Panc1 (cell line): ENCODE measurements around the gene SEPTIN2.

Source experiments
- TF ChIP-seq, protein P1 (sequence below): fragments of 450-650 bp; IDR thresholded peaks from 2 replicates; pipeline ENCODE4 v1.5.1; 2017; ENCODE audit warnings: mild to moderate bottlenecking
- TF ChIP-seq, protein P2 (sequence below), 2 experiments: IDR thresholded peaks; 2 replicates each; pipeline ENCODE4 v1.6.1; 2011 to 2012; ENCODE audit warnings: low read depth in 2 of 2, control low read depth in 1 of 2, low read length in 1 of 2, mild to moderate bottlenecking in 1 of 2, moderate library complexity in 1 of 2; ENCODE audit not compliant: insufficient read depth in 1 of 2

DNA sequence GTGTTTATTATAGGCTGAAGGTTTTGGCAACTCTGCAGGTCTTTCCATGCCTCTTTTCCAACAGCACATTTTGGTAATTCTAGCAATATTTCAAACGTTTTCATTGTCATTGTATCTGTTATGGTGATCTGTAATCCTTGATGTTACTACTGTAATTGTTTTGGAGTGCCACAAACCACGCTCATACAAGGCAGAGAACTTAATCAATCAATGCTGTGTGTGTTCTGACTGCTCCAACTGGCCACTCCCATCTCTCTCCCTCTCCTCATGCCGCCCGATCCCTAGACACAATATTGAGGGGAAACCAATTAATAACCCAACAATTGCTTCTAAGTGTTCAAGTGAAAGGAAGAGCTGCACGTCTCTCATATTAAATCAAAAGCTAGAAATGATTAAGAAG is 33.2 kb upstream of the SEPTIN2 start:
- TF ChIP-seq, protein P1, sequence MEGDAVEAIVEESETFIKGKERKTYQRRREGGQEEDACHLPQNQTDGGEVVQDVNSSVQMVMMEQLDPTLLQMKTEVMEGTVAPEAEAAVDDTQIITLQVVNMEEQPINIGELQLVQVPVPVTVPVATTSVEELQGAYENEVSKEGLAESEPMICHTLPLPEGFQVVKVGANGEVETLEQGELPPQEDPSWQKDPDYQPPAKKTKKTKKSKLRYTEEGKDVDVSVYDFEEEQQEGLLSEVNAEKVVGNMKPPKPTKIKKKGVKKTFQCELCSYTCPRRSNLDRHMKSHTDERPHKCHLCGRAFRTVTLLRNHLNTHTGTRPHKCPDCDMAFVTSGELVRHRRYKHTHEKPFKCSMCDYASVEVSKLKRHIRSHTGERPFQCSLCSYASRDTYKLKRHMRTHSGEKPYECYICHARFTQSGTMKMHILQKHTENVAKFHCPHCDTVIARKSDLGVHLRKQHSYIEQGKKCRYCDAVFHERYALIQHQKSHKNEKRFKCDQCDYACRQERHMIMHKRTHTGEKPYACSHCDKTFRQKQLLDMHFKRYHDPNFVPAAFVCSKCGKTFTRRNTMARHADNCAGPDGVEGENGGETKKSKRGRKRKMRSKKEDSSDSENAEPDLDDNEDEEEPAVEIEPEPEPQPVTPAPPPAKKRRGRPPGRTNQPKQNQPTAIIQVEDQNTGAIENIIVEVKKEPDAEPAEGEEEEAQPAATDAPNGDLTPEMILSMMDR = no peak
- TF ChIP-seq, protein P2, sequence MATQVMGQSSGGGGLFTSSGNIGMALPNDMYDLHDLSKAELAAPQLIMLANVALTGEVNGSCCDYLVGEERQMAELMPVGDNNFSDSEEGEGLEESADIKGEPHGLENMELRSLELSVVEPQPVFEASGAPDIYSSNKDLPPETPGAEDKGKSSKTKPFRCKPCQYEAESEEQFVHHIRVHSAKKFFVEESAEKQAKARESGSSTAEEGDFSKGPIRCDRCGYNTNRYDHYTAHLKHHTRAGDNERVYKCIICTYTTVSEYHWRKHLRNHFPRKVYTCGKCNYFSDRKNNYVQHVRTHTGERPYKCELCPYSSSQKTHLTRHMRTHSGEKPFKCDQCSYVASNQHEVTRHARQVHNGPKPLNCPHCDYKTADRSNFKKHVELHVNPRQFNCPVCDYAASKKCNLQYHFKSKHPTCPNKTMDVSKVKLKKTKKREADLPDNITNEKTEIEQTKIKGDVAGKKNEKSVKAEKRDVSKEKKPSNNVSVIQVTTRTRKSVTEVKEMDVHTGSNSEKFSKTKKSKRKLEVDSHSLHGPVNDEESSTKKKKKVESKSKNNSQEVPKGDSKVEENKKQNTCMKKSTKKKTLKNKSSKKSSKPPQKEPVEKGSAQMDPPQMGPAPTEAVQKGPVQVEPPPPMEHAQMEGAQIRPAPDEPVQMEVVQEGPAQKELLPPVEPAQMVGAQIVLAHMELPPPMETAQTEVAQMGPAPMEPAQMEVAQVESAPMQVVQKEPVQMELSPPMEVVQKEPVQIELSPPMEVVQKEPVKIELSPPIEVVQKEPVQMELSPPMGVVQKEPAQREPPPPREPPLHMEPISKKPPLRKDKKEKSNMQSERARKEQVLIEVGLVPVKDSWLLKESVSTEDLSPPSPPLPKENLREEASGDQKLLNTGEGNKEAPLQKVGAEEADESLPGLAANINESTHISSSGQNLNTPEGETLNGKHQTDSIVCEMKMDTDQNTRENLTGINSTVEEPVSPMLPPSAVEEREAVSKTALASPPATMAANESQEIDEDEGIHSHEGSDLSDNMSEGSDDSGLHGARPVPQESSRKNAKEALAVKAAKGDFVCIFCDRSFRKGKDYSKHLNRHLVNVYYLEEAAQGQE (IDR thresholded peaks at IDR 0.05; ENCODE audit: insufficient read depth in 1 of 2, low read depth in 2 of 2, low read length in 1 of 2) = no peak
